Panc1 (cell line): ENCODE data around the gene GLT8D1.

Experiments used
- CTCF ChIP-seq: fragments of 450-650 bp; IDR thresholded peaks from 2 replicates; pipeline ENCODE4 v1.5.1; 2017; ENCODE audit warnings: mild to moderate bottlenecking
- POLR2AphosphoS5 ChIP-seq: IDR thresholded peaks from 2 replicates; pipeline ENCODE4 v1.6.1; 2012; ENCODE audit warnings: mild to moderate bottlenecking, low read depth, low read length, moderate library complexity
- REST ChIP-seq, 2 experiments: IDR thresholded peaks; 2 replicates each; pipeline ENCODE4 v1.6.1; 2011 to 2012; ENCODE audit warnings: low read depth in 2 of 2, control low read depth in 1 of 2, low read length in 1 of 2, mild to moderate bottlenecking in 1 of 2, moderate library complexity in 1 of 2; ENCODE audit not compliant: insufficient read depth in 1 of 2

GRCh38 chr3:52681596-52681995 lies 24.0 kb downstream of the GLT8D1 start:
- TF ChIP-seq CTCF (no peak), POLR2AphosphoS5 (no peak), REST (IDR thresholded peaks at IDR 0.05; ENCODE audit: insufficient read depth in 1 of 2, low read depth in 2 of 2, low read length in 1 of 2) (no peak)
